ENCODE data around the gene DCST2. TPM values are rescaled to one million over a fixed set of nuclear protein-coding genes. Genes with fewer than 3 reads are reported as not detected.

The DCST2 gene
- total and polyA plus RNA-seq, 2 of the 8 experiments (the other 6 are each of a cell fraction or from before 2014, with no cell fraction given) = 0.43 to 2.1 TPM

GRCh38 chr1:155062702-155063411 is 29.3 kb upstream of the DCST2 start:
- H4K20me1 ChIP-seq (replicated peaks in 1 of 2; ENCODE audit: control insufficient read depth in 1 of 2, insufficient read depth in 2 of 2, low read length in 2 of 2) = peaks cover 2 to 13% of the 10 kb centered on the region in 2 experiments
- no peak overlapping the region for H2BK120ac ChIP-seq (replicated peaks; ENCODE audit: low read depth, low read length)
- H3K23ac ChIP-seq (ENCODE audit: insufficient read length) = no peak overlapping the region
- peak overlapping the region; percentile 27 for H3K56ac ChIP-seq (replicated peaks; ENCODE audit: insufficient read length, low read depth, low read length)
- CTCF ChIA-PET (ENCODE audit: partially characterized antibody) = interaction anchor here (0.8 to 33.9 kb wide), 16 partner anchors 2 to 394 kb away, joined by 3 to 907 read pairs (median 7); partner anchors contain the start of genes ADAM15, EFNA3, EFNA4 and KRTCAP2
- peak overlapping the region; percentile 63 to 85 (median 82); a peak in 7 of 8 replicates for H3K4me3 ChIP-seq (ENCODE audit: extremely low read depth in 1 of 4, insufficient read depth in 2 of 4, low read depth in 3 of 4, low read length in 4 of 4)
- 0 out of 2 replicates have a peak overlapping the region, but pooled peaks have one; percentile 72 for H2BK20ac ChIP-seq (ENCODE audit: low read length)
- H2BK15ac ChIP-seq (ENCODE audit: low read length) = no peak overlapping the region
- no peak overlapping the region for H4K5ac ChIP-seq (ENCODE audit: insufficient read length, low read depth, low read length)
- no peaks in the 10 kb centered on the region for H3K79me1 ChIP-seq (ENCODE audit: low read depth, low read length)
- FAIRE-seq (no peak), DNase-seq (ENCODE audit: low read depth in 1 of 2, low spot score in 2 of 2) (peak in 1 of 2 experiments; percentile 99)
- H2AK5ac ChIP-seq (ENCODE audit: low read depth, low read length) = no peak overlapping the region
- H2BK5ac ChIP-seq (ENCODE audit: low read depth, low read length) = no peak overlapping the region
- H3K9ac ChIP-seq (replicated peaks in 1 of 4; ENCODE audit: extremely low read depth in 1 of 4, low read depth in 3 of 4, low read length in 3 of 4) = no peak overlapping the region
- H3K4me1 ChIP-seq (replicated peaks in 1 of 4; ENCODE audit: control insufficient read depth in 3 of 4, insufficient read depth in 4 of 4, low read length in 3 of 4) = peaks cover 0 to 19% (median 6%) of the 10 kb centered on the region in 4 experiments; a peak in 5 of 7 replicates
- H3K36me3 ChIP-seq (ENCODE audit: control insufficient read depth in 2 of 4, insufficient read depth in 4 of 4, low read length in 3 of 4) = peaks cover 0 to 6% (median under 1%) of the 10 kb centered on the region in 4 experiments; a peak in 5 of 8 replicates
- peak overlapping the region; percentile 14 for H4K91ac ChIP-seq (replicated peaks; ENCODE audit: insufficient read length, low read length)
- peaks cover 0 to 15% of the 10 kb centered on the region in 2 experiments; a peak in 2 of 4 replicates for H3K79me2 ChIP-seq (ENCODE audit: control insufficient read depth in 1 of 2, insufficient read depth in 2 of 2, low read length in 2 of 2)
- H4K8ac ChIP-seq (ENCODE audit: extremely low read depth, insufficient read depth, low read length) = peak overlapping the region; percentile 63; the same call in 1 of the 2 replicates
- H2AFZ ChIP-seq (ENCODE audit: low read length) = no peak overlapping the region
- no peak overlapping the region; the same call in 1 of the 2 replicates for H3K18ac ChIP-seq (ENCODE audit: extremely low read depth, low read length)
- H3K14ac ChIP-seq (ENCODE audit: insufficient read length) = no peak overlapping the region
- H2BK12ac ChIP-seq (ENCODE audit: low read depth, low read length) = 0 out of 2 replicates have a peak overlapping the region, but pooled peaks have one; percentile 29
- POLR2A ChIA-PET (ENCODE audit: partially characterized antibody) = interaction anchor here (0.7 to 4.6 kb wide), 17 partner anchors 8 to 122 kb away, joined by 3 to 21 read pairs (median 4); partner anchors contain the start of genes ADAM15, EFNA3, KRTCAP2 and LENEP
- peaks cover 0 to 4% (median 1%) of the 10 kb centered on the region in 4 experiments; a peak in 2 of 7 replicates for H3K27me3 ChIP-seq (replicated peaks in 1 of 4; ENCODE audit: control insufficient read depth in 3 of 4, extremely low read depth in 1 of 4, insufficient read depth in 3 of 4, low read length in 3 of 4)
- H3K4ac ChIP-seq (replicated peaks; ENCODE audit: insufficient read length, low read depth, low read length) = no peak overlapping the region
- no peak overlapping the region for H3K27ac ChIP-seq (ENCODE audit: low read depth, low read length)
- peak overlapping the region; percentile 68 to 97 for H3K4me2 ChIP-seq (ENCODE audit: insufficient read depth in 1 of 2, low read depth in 2 of 2, low read length in 2 of 2)
- H3K9me3 ChIP-seq (ENCODE audit: insufficient read depth in 2 of 2, low read depth in 1 of 2, low read length in 1 of 2) = no peaks in the 10 kb centered on the region
- WGBS, 2 experiments (ENCODE audit: extremely low coverage in 1 of 2, insufficient coverage in 1 of 2, insufficient read length in 1 of 2, insufficient replicate concordance in 2 of 2, low coverage in 1 of 2, low lambda C conversion rate in 2 of 2, missing lambda C conversion rate in 1 of 2) = 4% methylated on average over 18 of the region's 46 CpGs; no CpG with 5 or more reads in 1 of the 2 experiments
- peaks cover 15% of the 10 kb centered on the region for H3K23me2 ChIP-seq (ENCODE audit: low read depth, low read length)
- TF ChIP-seq ZNF274 (IDR thresholded peaks at IDR 0.05; ENCODE audit: borderline replicate concordance, extremely low read depth, low read length) (no peak), RBBP5 (IDR thresholded peaks at IDR 0.05; ENCODE audit: borderline replicate concordance, low read depth, low read length) (no peak), EGR1 (IDR thresholded peaks at IDR 0.05; ENCODE audit: borderline replicate concordance, low read depth, low read length) (no peak), EZH2 (IDR thresholded peaks at IDR 0.05; ENCODE audit: low read depth, low read length, severe bottlenecking) (no peak), YY1 (IDR thresholded peaks at IDR 0.05; ENCODE audit: low read depth, low read length) (no peak; the same call in 1 of the 2 replicates), RNF2 (IDR thresholded peaks at IDR 0.05; ENCODE audit: borderline replicate concordance, low read depth, low read length, missing control alignments, poor library complexity, severe bottlenecking) (no peak), E2F6 (IDR thresholded peaks at IDR 0.05) (peak; percentile 30; the same call in 1 of the 2 replicates), CTBP2 (IDR thresholded peaks at IDR 0.05; ENCODE audit: borderline replicate concordance, insufficient read depth, insufficient read length, low read length) (no peak), BACH1 (IDR thresholded peaks at IDR 0.05; ENCODE audit: low read length) (0 out of 2 replicates have a peak, but pooled peaks have one; percentile 17)

Data from H1 (cell line).